PFSK-1 (cell line): ENCODE results near the gene WNT3.

Source experiments
- FOXP2 ChIP-seq: optimal IDR thresholded peaks from 2 replicates; pipeline ENCODE3; 2011; ENCODE audit warnings: borderline replicate concordance, control low read depth, inconsistent platforms; ENCODE audit not compliant: insufficient read depth; ENCODE audit errors: extremely low read length, extremely low read depth
- POLR2AphosphoS5 ChIP-seq: IDR thresholded peaks from 2 replicates; pipeline ENCODE4 v1.6.1; 2012; ENCODE audit warnings: low read depth, mild to moderate bottlenecking, control low read depth, low read length, moderate library complexity
- REST ChIP-seq, 2 experiments: IDR thresholded peaks; 2 replicates each; pipeline versions ENCODE4 v1.6.1 to v1.8.0; 2011 to 2012; ENCODE audit warnings: low read depth in 2 of 2, low read length in 2 of 2, control low read depth in 1 of 2, inconsistent platforms in 1 of 2, mild to moderate bottlenecking in 1 of 2, moderate library complexity in 1 of 2; ENCODE audit not compliant: insufficient read depth in 1 of 2
- SIN3A ChIP-seq: IDR thresholded peaks from 2 replicates; pipeline ENCODE4 v1.6.1; 2012; ENCODE audit warnings: mild to moderate bottlenecking, low read length, moderate library complexity, borderline replicate concordance; ENCODE audit not compliant: insufficient read depth
- TAF1 ChIP-seq: IDR thresholded peaks from 2 replicates; pipeline ENCODE4 v1.6.1; 2012; ENCODE audit warnings: low read length, control low read depth, borderline replicate concordance; ENCODE audit not compliant: insufficient read depth

The WNT3 gene

GRCh38 chr17:46732754-46733398 lies 85.6 kb downstream of the WNT3 start:
- TF ChIP-seq FOXP2 (no peak), SIN3A (no peak), REST (IDR thresholded peaks at IDR 0.05; ENCODE audit: insufficient read depth in 1 of 2, low read depth in 2 of 2, low read length in 2 of 2) (no peak), TAF1 (no peak), POLR2AphosphoS5 (no peak)

DNA sequence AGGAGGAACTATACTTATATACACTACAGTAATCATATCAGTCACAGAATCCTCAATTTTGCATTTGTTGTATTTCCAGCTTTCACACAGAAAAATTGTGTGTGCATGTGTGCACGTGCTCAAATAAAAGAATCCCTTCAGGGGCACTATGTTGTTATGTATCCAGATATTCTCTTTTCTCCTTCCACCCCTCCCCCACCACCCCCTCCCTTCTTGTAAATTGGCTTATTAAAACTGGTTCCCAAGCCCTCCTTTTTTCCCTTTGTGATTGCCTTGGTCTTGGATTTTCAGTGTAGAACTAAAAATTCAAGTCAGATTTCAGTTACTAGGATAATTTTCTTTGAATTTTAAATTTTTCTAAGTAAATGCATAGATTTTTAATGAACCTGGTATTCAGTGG lies 86.3 kb downstream of the WNT3 start:
- TF ChIP-seq TAF1 (no peak), REST (IDR thresholded peaks at IDR 0.05; ENCODE audit: insufficient read depth in 1 of 2, low read depth in 2 of 2, low read length in 2 of 2) (no peak), SIN3A (no peak), FOXP2 (no peak), POLR2AphosphoS5 (no peak)

- TF ChIP-seq SIN3A (no peak), REST (IDR thresholded peaks at IDR 0.05; ENCODE audit: insufficient read depth in 1 of 2, low read depth in 2 of 2, low read length in 2 of 2) (no peak), FOXP2 (no peak), TAF1 (no peak), POLR2AphosphoS5 (no peak)
Measured at GRCh38 chr17:46730679-46731078, 87.8 kb downstream of the WNT3 start.

- TF ChIP-seq TAF1 = no peak
- TF ChIP-seq FOXP2 = no peak
- no peak for TF ChIP-seq SIN3A
- no peak for TF ChIP-seq REST (IDR thresholded peaks at IDR 0.05; ENCODE audit: insufficient read depth in 1 of 2, low read depth in 2 of 2, low read length in 2 of 2)
- TF ChIP-seq POLR2AphosphoS5 = no peak
Measured at GRCh38 chr17:46730026-46730425, 88.5 kb downstream of the WNT3 start.
